Upper lobe of right lung (tissue), 1 donor: Measurements from ENCODE around the gene PPP1R3C. TPM values are rescaled to one million over a fixed set of nuclear protein-coding genes. Genes with fewer than 3 reads are reported as not detected.

ENCODE experiments used
- ATAC-seq: fragments of 200-7000 bp; cut with Tn5 transposase; one replicate; pipeline ENCODE4 v1.9.1; 2020; ENCODE audit warnings: mild to moderate bottlenecking, moderate library complexity
- DNase-seq: peaks from one replicate; pipeline ENCODE4 v3.0.0-alpha.2; 2020
- H3K27ac ChIP-seq: fragments of 200-600 bp; one replicate; pipeline ENCODE4 v1.8.0; 2022
- H3K27me3 ChIP-seq: fragments of 200-600 bp; one replicate; pipeline ENCODE4 v1.8.0; 2022; ENCODE audit warnings: mild to moderate bottlenecking
- H3K36me3 ChIP-seq: fragments of 200-600 bp; one replicate; pipeline ENCODE4 v1.8.0; 2022
- H3K4me1 ChIP-seq: fragments of 200-600 bp; one replicate; pipeline ENCODE4 v1.8.0; 2022
- H3K4me3 ChIP-seq: fragments of 200-600 bp; one replicate; pipeline ENCODE4 v1.8.0; 2022; ENCODE audit warnings: mild to moderate bottlenecking
- H3K9me3 ChIP-seq: fragments of 200-600 bp; one replicate; pipeline ENCODE4 v1.8.0; 2022
- CTCF ChIP-seq: fragments of 200-600 bp; IDR thresholded peaks from one replicate; pipeline ENCODE4 v1.8.0; 2022; ENCODE audit warnings: antibody characterized with exemption
- intact Hi-C: fragments of 100-400 bp; cut with DNase I; formaldehyde crosslinking; loops from one replicate; pipeline ENCODE4 v1.11.0; 2022
- total RNA-seq: library from RNA; stranded (reverse); fragmentation: NEBNext Ultra II Directional; extraction: Animal tissue kit (Norgen Biotek cat#: 25700); gene quantifications from one replicate; pipeline ENCODE4 v1.2.1, GENCODE V29; 2021
- donor health status: DM: no; HTN: yes; CAD: no; lungs with severe emphysema.

Gene PPP1R3C
- total RNA-seq, 1 donor from 2014 or later: 15.1 TPM

GRCh38 chr10:91635401-91636400 is 2.8 kb upstream of the PPP1R3C start:
- Histone ChIP-seq H3K27ac (no peak overlapping the region), H3K4me3 (no peak overlapping the region), H3K4me1 (no peaks in the 10 kb centered on the region), H3K36me3 (no peaks in the 10 kb centered on the region), H3K27me3 (no peaks in the 10 kb centered on the region), H3K9me3 (no peaks in the 10 kb centered on the region)
- ATAC-seq (peak; percentile 67), DNase-seq (no peak)
- peak; percentile 67 for TF ChIP-seq CTCF
- intact Hi-C loops: loop anchor here (10.0 kb wide), 1 partner anchor 81 kb away; no protein-coding TSS in a partner anchor

- ATAC-seq (no peak), DNase-seq (no peak)
- intact Hi-C loops: loop anchor here (10.0 kb wide), 1 partner anchor 80 kb away; no protein-coding TSS in a partner anchor
- Histone ChIP-seq H3K4me3 (no peak overlapping the region), H3K36me3 (peaks cover 5% of the 10 kb centered on the region), H3K27me3 (no peaks in the 10 kb centered on the region), H3K27ac (no peak overlapping the region), H3K4me1 (no peaks in the 10 kb centered on the region), H3K9me3 (no peaks in the 10 kb centered on the region)
- TF ChIP-seq CTCF: no peak
These were observed 2.0 kb upstream of the PPP1R3C start for GRCh38 chr10:91634898-91635297.

GRCh38 chr10:91634246-91634645 is 1.4 kb upstream of the PPP1R3C start:
- no peak for ATAC-seq
- TF ChIP-seq CTCF: no peak
- H3K4me3 ChIP-seq: no peak overlapping the region
- no peak overlapping the region for H3K27ac ChIP-seq
- no peaks in the 10 kb centered on the region for H3K4me1 ChIP-seq
- DNase-seq: no peak
- peaks cover 7% of the 10 kb centered on the region for H3K36me3 ChIP-seq
- H3K27me3 ChIP-seq: no peaks in the 10 kb centered on the region
- intact Hi-C loops: loop anchor here (10.0 kb wide), 1 partner anchor 79 kb away; no protein-coding TSS in a partner anchor
- H3K9me3 ChIP-seq: no peaks in the 10 kb centered on the region

GRCh38 chr10:91630625-91631024 is 2.2 kb downstream of the PPP1R3C start:
- intact Hi-C loops: loop anchor here (10.0 kb wide), 1 partner anchor 76 kb away; no protein-coding TSS in a partner anchor
- peak overlapping the region; percentile 60 for H3K4me3 ChIP-seq
- no peaks in the 10 kb centered on the region for H3K4me1 ChIP-seq
- peaks cover 7% of the 10 kb centered on the region for H3K36me3 ChIP-seq
- DNase-seq (no peak), ATAC-seq (no peak)
- H3K9me3 ChIP-seq: no peaks in the 10 kb centered on the region
- no peak for TF ChIP-seq CTCF
- H3K27me3 ChIP-seq: no peaks in the 10 kb centered on the region
- no peak overlapping the region for H3K27ac ChIP-seq

- no peak overlapping the region for H3K27ac ChIP-seq
- ATAC-seq (no peak), DNase-seq (no peak)
- intact Hi-C loops: loop anchor here (10.0 kb wide), 1 partner anchor 75 kb away; no protein-coding TSS in a partner anchor
- H3K27me3 ChIP-seq: no peaks in the 10 kb centered on the region
- no peak for TF ChIP-seq CTCF
- no peaks in the 10 kb centered on the region for H3K9me3 ChIP-seq
- H3K36me3 ChIP-seq: peaks cover 7% of the 10 kb centered on the region
- peak overlapping the region; percentile 60 for H3K4me3 ChIP-seq
- no peaks in the 10 kb centered on the region for H3K4me1 ChIP-seq
These were observed 2.9 kb downstream of the PPP1R3C start for GRCh38 chr10:91629715-91630549.
